Kasumi-1 (cell line): Measurements from ENCODE around the gene DMC1.

Source experiments
- DNase-seq, 2 experiments: peaks; one replicate each; lab custom pipeline; 2025; lab: John Stamatoyannopoulos, UW

The DMC1 gene

GRCh38 chr22:38567531-38568285, 2.3 kb downstream of the DMC1 start:
- no peak for DNase-seq

GRCh38 chr22:38566726-38567504, 3.1 kb downstream of the DMC1 start:
- no peak for DNase-seq

GRCh38 chr22:38565441-38565840, 4.5 kb downstream of the DMC1 start:
- no peak for DNase-seq

- DNase-seq: no peak
These were observed 5.3 kb downstream of the DMC1 start for GRCh38 chr22:38564669-38565068.

GRCh38 chr22:38554281-38554680, 15.7 kb downstream of the DMC1 start:
- DNase-seq: no peak

- no peak for DNase-seq
These were observed 20.7 kb downstream of the DMC1 start for GRCh38 chr22:38549101-38549894.

- no peak for DNase-seq
These were observed 29.3 kb downstream of the DMC1 start for GRCh38 chr22:38540701-38541100.

- DNase-seq: peak; percentile 82 to 91
These were observed 38.6 kb downstream of the DMC1 start for GRCh38 chr22:38531251-38531938.

GRCh38 chr22:38524429-38524828, 45.6 kb downstream of the DMC1 start:
- peak; percentile 23 to 50 for DNase-seq

- no peak for DNase-seq
These were observed 46.5 kb downstream of the DMC1 start for GRCh38 chr22:38523479-38523878.

GRCh38 chr22:38523029-38523428, 47.0 kb downstream of the DMC1 start:
- no peak for DNase-seq

GRCh38 chr22:38519453-38520250, 50.3 kb downstream of the DMC1 start:
- DNase-seq: no peak

GRCh38 chr22:38518620-38519019, 51.4 kb downstream of the DMC1 start:
- no peak for DNase-seq

GRCh38 chr22:38513063-38513462, 56.9 kb downstream of the DMC1 start:
- peak; percentile 69 to 71 for DNase-seq

- DNase-seq: peak in 1 of 2 experiments; percentile 23
These were observed 59.5 kb downstream of the DMC1 start for GRCh38 chr22:38510416-38510970.

- DNase-seq: peak; percentile 95 to 98
These were observed 63.6 kb downstream of the DMC1 start, which contains the start of gene DDX17 for GRCh38 chr22:38506118-38506962. Gene DDX17, minus strand, starts transcription at chr22:38506311.

GRCh38 chr22:38505541-38506117, 64.4 kb downstream of the DMC1 start:
- DNase-seq: no peak

GRCh38 chr22:38504731-38505540, 65.0 kb downstream of the DMC1 start:
- peak; percentile 18 to 24 for DNase-seq
